ENCODE data around the gene IFI27L1.
A peak's percentile ranks its signal among the peaks of the same experiment; 100 is the strongest.

Gene IFI27L1

DNA sequence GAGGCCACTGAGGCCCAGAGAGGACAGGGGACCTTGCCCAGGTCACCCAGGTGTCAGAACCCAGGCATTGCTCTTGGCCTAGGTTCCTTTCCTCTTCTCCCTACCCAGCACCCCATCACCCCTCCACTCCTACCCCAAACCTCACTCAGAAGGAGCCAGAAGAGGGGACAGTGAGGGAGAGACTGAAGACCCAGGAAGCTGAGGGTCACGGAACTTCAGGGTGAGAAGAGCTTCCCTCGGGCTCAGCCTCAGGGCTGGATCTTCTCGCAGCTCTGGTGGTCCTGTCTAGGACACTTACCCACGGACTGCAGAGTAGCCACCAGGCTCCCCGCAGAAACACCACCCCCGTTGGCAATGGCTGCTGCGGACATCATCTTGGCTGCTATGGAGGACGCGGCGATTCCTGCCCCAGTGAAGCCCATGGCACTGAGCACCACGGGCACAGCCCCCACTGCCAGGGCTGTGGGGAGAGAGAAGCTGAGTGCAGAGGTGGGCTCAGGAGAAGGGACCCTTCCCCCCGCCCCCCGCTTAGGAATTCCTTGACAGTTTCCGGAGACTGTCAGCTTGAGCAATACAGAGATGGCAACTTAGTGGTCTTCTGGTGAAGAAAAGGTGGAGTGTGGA, 47.2 kb downstream of the IFI27L1 start:
- H3K27ac ChIP-seq: no peak overlapping the region
- no peak for TF ChIP-seq ZFX (IDR thresholded peaks at IDR 0.05)
- TF ChIP-seq, protein P1, sequence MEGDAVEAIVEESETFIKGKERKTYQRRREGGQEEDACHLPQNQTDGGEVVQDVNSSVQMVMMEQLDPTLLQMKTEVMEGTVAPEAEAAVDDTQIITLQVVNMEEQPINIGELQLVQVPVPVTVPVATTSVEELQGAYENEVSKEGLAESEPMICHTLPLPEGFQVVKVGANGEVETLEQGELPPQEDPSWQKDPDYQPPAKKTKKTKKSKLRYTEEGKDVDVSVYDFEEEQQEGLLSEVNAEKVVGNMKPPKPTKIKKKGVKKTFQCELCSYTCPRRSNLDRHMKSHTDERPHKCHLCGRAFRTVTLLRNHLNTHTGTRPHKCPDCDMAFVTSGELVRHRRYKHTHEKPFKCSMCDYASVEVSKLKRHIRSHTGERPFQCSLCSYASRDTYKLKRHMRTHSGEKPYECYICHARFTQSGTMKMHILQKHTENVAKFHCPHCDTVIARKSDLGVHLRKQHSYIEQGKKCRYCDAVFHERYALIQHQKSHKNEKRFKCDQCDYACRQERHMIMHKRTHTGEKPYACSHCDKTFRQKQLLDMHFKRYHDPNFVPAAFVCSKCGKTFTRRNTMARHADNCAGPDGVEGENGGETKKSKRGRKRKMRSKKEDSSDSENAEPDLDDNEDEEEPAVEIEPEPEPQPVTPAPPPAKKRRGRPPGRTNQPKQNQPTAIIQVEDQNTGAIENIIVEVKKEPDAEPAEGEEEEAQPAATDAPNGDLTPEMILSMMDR (conservative IDR thresholded peaks at IDR 0.05): no peak

DNA sequence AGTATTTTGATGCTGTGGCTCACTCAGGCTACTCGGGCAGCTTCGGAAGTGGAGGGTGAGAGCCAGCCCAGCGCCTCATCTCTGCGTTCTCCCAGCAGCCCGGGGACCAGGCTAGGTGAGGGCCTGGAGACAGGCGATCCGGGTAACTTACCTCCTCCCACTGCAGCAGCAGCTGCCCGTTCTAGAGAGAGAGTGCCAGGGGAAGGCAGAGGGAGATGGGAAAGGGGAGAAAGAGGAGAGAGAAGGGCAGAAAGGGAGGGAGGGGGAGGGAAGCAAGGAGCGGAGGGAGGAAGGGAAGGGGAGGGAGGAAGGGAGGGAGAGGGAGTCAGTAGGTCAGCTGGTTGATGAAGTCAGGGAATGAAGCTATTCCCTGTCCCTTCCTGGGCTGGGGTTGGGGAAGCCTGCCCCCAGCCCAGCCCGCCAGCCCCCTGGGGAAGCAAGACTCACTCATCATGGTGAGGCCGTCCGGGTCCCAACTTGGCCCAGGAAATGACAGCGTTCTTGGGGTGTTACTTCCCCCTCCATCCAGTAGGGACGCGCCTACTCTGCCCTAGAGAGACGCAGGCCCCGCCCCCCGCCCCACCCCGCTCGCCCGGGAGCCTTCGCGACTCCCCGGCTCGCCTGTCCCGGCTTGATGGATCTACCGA, 48.1 kb downstream of the IFI27L1 start, which contains the start of gene IFI27L2:
Gene IFI27L2 (minus strand): TSS at position 494 of the 647 bp plus-strand sequence. CDS start 40 bp downstream, at position 454.
- TF ChIP-seq, protein P1 (conservative IDR thresholded peaks at IDR 0.05): no peak; the same call in 1 of the 2 replicates
- TF ChIP-seq ZFX (IDR thresholded peaks at IDR 0.05): no peak
- no peak within 1 kb of the TSS for H3K27ac ChIP-seq

DNA sequence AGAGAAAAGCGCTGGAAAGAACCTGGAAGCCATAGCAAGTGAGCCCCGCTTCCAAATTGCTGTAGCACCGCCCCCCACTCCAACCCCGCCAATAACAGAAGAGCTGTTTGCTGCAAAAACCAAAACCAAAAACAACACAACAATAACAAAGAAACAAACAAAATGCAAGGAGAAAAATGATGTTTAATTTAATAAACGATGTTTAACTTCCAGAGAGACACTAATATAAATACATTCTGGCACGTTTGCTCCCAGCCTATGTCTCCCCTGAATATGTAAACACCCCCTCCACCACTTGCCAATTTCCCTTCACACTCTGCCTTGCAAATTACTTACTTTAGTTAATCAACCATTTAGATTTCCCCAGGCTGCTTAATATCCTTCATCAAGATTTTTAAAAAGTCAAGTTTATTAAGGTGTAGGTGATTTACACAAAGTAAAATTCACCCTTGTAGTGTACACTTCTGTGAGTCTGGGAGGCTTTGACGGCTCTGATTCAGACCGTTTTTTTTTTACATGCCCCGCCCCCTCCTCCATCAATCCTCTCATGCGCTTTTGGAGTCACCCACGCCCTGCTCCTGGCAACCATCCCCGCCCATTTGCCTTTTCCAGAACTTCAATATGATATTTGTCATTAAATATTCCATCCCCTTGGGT, 48.8 kb downstream of the IFI27L1 start:
- TF ChIP-seq, protein P1 (conservative IDR thresholded peaks at IDR 0.05): peak; percentile 10; the same call in 1 of the 2 replicates
- TF ChIP-seq ZFX (IDR thresholded peaks at IDR 0.05): no peak
- H3K27ac ChIP-seq: no peak overlapping the region

- TF ChIP-seq, protein P1 (conservative IDR thresholded peaks at IDR 0.05): peak; percentile 91
- TF ChIP-seq ZFX (IDR thresholded peaks at IDR 0.05): no peak
- no peak overlapping the region for H3K27ac ChIP-seq
Observed at GRCh38 chr14:94132285-94132887, 51.3 kb downstream of the IFI27L1 start.

- no peak overlapping the region for H3K27ac ChIP-seq
- no peak for TF ChIP-seq ZFX (IDR thresholded peaks at IDR 0.05)
- TF ChIP-seq, protein P1 (conservative IDR thresholded peaks at IDR 0.05): no peak
Observed at GRCh38 chr14:94135476-94135875, 54.4 kb downstream of the IFI27L1 start.

- TF ChIP-seq, protein P1 (conservative IDR thresholded peaks at IDR 0.05): peak; percentile 97
- no peak for TF ChIP-seq ZFX (IDR thresholded peaks at IDR 0.05)
- H3K27ac ChIP-seq: no peak overlapping the region
Observed at GRCh38 chr14:94136575-94137331, 55.6 kb downstream of the IFI27L1 start.

Measured in C4-2B (cell line).